ENCODE measurements around the gene SHROOM1. TPM values are rescaled to one million over a fixed set of nuclear protein-coding genes. Genes with fewer than 3 reads are reported as not detected.
A peak's percentile ranks its signal among the peaks of the same experiment; 100 is the strongest.

Gene SHROOM1
- total RNA-seq, result 24.2 TPM
- long read RNA-seq, partial matches to known transcripts, result 23 of 59 reads
- long read RNA-seq, other reads (novel, unspliced or antisense), result 30 of 59 reads

- Histone ChIP-seq H3K27me3 (no peaks in the 10 kb centered on the region), H3K27ac (peak within 1 kb of the TSS; percentile 91), H3K36me3 (no peaks in the 10 kb centered on the region), H3K4me1 (peaks cover 29% of the 10 kb centered on the region), H3K4me3 (peak within 1 kb of the TSS; percentile 73), H3K9me3 (no peaks in the 10 kb centered on the region)
- DNase-seq (peak; percentile 92), ATAC-seq (peak; percentile 90)
- no peak for TF ChIP-seq CTCF (IDR thresholded peaks at IDR 0.05)
- intact Hi-C loops (cut with DNase I), result no loop called here
Observed at GRCh38 chr5:132830436-132831094, at the start of gene SHROOM1. TSS of gene SHROOM1 (minus strand) at chr5:132830647. CDS start at chr5:132826140, 4,507 bp downstream.

- DNase-seq (no peak), ATAC-seq (peak; percentile 67)
- Histone ChIP-seq H3K4me1 (peaks cover 14% of the 10 kb centered on the region), H3K4me3 (no peak overlapping the region), H3K9me3 (no peaks in the 10 kb centered on the region), H3K36me3 (peaks cover 77% of the 10 kb centered on the region), H3K27ac (no peak overlapping the region), H3K27me3 (no peaks in the 10 kb centered on the region)
- TF ChIP-seq CTCF (IDR thresholded peaks at IDR 0.05), result no peak
- intact Hi-C loops (cut with DNase I), result no loop called here
Observed at GRCh38 chr5:132877938-132878337, 47.5 kb upstream of the SHROOM1 start.

GRCh38 chr5:132877466-132877865, 47.0 kb upstream of the SHROOM1 start:
- intact Hi-C loops (cut with DNase I), result no loop called here
- TF ChIP-seq CTCF (IDR thresholded peaks at IDR 0.05), result no peak
- peaks cover 18% of the 10 kb centered on the region for H3K4me1 ChIP-seq
- H3K9me3 ChIP-seq, result no peaks in the 10 kb centered on the region
- no peak overlapping the region for H3K27ac ChIP-seq
- no peaks in the 10 kb centered on the region for H3K27me3 ChIP-seq
- ATAC-seq, result no peak
- H3K4me3 ChIP-seq, result no peak overlapping the region
- no peak for DNase-seq
- peaks cover 73% of the 10 kb centered on the region for H3K36me3 ChIP-seq

- no peak overlapping the region for H3K27ac ChIP-seq
- peaks cover 20% of the 10 kb centered on the region for H3K4me1 ChIP-seq
- no peak for TF ChIP-seq CTCF (IDR thresholded peaks at IDR 0.05)
- H3K36me3 ChIP-seq, result peaks cover 60% of the 10 kb centered on the region
- no peaks in the 10 kb centered on the region for H3K9me3 ChIP-seq
- no peaks in the 10 kb centered on the region for H3K27me3 ChIP-seq
- ATAC-seq (no peak), DNase-seq (no peak)
- no peak overlapping the region for H3K4me3 ChIP-seq
- intact Hi-C loops (cut with DNase I), result no loop called here
Observed at GRCh38 chr5:132876020-132876759, 45.7 kb upstream of the SHROOM1 start.

GRCh38 chr5:132873930-132874271, 43.5 kb upstream of the SHROOM1 start:
- no peak overlapping the region for H3K27ac ChIP-seq
- ATAC-seq (no peak), DNase-seq (no peak)
- no peaks in the 10 kb centered on the region for H3K27me3 ChIP-seq
- no peaks in the 10 kb centered on the region for H3K9me3 ChIP-seq
- peaks cover 54% of the 10 kb centered on the region for H3K36me3 ChIP-seq
- H3K4me1 ChIP-seq, result peaks cover 20% of the 10 kb centered on the region
- H3K4me3 ChIP-seq, result no peak overlapping the region
- intact Hi-C loops (cut with DNase I), result no loop called here
- no peak for TF ChIP-seq CTCF (IDR thresholded peaks at IDR 0.05)

Data from upper lobe of right lung (tissue), 1 donor.